IPS-NIHi11 (cell line): Measurements from ENCODE around the gene SMCO4.
A peak's percentile ranks its signal among the peaks of the same experiment; 100 is the strongest.

Source experiments
- DNase-seq: peaks from one replicate; pipeline ENCODE4 v3.0.0; 2012; ENCODE audit warnings: mixed read lengths, low spot score

The SMCO4 gene

DNA sequence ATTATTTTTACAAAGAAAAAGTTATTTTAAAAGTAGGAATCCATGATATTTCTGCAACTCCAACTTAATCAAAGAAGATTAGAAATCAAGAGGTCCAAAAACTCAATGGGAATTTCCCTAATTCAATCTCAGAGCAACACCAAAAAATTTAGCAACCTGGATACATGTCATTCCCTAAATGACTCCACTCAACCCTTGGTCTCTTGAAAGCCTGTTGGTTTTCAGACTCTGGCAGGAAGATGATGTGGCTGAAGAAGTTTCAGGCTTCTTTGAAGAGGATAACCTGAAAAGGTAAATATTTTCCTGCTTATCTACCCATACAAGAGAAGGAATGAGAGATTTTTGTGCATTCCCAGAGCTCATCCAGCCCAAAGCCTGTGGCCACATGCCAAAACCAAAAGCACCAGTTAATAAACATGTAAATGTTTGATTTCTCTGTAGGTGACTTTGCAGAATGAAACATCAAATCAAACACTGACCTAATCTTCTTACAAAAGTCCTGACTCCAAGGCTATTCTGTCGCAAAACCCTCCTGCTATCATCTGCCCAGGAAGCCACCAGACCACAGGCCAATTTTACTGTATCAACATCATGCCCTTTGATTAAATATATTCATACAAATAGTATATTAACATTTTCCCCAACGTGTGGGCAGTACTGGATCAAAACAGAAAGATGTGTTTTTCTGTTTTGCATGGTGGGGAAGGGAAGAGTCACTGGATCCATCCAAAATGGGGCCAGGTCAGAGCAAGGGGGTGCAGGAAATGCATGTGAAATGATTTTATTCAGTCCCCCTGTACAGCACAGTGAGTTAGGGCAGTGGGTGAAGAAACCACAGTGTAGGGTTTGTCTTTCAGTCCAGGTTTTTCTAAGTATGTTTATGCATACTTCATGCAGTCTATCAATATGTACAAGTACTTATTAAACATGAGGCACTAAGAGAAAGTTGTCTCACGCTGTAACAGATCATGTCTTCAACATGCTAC lies 38.8 kb downstream of the SMCO4 start:
- DNase-seq = no peak

DNA sequence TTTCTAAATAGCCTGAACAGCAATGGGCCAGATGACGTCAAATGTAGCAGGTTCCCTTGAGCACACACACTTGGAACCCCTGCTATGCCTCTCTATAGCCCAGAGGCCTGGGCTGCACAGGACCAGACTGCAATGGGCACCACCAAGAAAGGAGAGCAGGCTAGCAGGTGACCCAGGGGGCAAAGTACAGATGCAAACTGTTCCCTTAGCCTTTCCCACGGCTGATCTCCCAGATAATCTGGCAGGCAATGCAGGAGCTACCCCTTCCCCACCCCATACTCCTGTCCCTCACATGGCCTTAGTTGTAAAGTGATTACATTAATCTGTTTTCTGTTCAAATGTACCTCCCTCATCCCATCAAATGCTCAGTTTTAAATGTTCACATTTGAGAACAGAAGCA lies 41.3 kb downstream of the SMCO4 start:
- no peak for DNase-seq

DNA sequence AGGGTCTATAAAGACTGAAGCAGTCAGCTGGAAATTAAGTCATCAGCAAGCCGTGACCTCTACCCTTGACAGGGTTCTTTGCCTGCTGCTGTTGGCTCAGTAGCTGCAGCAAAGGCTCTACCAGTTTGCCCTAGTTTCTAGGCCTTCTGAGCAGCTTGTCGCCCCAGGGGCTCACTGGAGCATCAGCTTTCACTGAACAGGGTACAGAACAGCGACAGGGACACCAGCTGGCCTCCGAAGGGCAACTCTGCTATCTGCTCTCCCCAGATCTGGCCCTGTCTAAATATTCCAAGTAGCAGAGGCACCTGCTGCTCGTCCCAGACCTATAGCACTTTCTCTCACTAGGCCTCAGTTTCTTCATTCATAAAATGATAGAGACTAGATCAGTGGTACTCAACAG lies 42.4 kb downstream of the SMCO4 start:
- DNase-seq = no peak

DNA sequence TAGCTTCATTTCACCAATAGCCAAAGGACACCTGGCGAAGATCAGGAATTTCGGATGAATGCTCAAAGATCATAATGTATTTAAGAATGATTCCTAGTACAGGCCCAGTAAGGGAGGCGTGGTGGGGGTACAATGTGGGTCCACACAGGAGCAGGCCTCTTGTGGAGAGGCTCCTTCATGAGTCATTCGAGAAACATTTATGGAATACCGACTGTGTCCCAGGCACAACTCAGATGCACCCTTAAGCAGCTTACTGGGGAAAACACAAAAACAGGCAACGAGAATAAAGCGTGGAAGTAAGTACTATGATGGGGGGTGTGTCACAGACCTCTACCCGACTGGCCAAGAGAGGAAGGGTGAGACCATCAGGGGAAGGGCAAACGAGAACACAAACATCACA lies 44.5 kb downstream of the SMCO4 start:
- DNase-seq = peak; percentile 27

DNA sequence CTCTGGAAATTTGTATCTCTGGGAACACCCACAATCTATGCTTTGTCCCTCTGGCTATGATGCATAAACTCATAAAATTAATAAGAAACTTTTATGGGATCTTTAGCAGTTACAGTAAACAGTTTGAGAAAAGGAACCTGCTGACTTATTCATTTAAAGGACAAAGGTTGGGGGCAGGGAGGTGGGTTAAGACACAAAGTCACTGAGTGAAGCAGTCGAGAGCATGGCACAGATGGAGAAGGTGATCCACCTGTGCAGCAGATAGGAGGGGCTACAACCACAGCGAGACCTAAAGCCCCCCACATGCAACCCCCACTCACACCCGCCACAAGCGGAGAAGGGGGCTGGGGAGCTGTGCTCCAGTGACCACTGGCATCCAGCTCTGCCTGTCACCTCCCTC lies 45.0 kb downstream of the SMCO4 start:
- no peak for DNase-seq

DNA sequence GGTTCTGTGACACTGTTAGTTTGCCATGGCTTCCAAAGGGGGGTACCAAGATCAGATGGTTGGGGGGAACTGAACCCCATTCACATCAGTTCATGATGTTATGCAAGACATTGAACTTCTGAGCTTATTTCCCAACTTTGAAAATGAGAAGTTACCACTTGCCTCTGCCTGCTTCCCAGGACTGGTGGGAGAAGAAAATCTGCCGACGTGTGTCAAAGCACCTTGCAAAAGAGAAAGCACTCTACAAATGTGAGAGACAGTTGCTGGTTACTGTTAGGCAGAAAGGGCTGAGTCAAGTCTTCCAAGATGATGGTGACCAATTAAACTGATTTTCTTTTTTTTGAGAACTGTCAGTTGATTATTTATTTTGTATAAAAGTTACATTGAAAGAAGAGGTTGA lies 45.6 kb downstream of the SMCO4 start:
- no peak for DNase-seq

DNA sequence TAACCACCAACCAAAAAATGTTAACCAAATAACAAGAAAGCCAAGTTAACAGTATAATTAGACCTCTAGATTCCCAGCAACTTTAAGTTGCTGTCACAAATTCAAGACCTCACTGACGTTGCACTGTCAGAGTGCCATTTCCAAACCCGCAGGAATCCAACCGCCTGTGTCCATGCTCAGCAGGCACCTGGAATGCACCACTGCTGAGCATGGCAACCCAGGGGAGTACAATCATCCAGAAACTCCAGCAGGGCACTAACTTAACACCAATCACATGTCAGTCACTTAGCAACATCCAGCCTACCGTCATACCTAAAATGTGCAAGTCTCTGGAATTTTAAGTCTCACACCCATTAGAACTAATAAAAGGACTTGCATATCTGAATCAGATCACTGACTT lies 48.8 kb downstream of the SMCO4 start:
- peak; percentile 49 for DNase-seq

DNA sequence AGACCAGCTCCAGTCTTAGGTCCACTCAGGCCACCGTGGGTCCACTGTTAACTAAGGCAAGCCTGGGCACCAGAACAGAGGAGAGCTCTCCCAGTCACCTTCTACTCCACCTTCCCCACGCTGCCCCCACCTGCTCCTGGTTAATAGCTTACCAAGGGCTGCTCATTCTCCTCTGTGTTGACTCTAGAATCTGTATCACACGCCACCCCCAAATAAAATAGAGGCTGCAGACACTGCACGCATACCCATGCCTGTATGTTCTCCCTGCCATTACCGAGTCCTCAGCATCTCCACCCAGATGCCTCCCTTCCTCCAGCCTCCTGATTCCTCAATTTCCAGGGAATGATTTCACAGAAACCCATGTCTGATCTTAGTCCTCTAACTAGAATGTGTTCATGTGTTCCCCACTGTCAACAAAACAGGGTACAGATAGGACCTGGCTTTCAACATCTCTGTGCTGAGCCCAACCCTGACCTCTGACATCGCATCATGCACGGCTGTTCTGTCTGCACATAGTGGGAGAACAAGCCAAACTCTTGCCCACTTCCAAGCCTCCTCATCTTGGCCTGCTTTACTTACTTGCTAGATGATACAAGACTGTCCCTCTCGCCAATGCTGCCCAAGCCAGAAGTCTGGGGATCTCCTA lies 49.8 kb downstream of the SMCO4 start:
- no peak for DNase-seq

DNA sequence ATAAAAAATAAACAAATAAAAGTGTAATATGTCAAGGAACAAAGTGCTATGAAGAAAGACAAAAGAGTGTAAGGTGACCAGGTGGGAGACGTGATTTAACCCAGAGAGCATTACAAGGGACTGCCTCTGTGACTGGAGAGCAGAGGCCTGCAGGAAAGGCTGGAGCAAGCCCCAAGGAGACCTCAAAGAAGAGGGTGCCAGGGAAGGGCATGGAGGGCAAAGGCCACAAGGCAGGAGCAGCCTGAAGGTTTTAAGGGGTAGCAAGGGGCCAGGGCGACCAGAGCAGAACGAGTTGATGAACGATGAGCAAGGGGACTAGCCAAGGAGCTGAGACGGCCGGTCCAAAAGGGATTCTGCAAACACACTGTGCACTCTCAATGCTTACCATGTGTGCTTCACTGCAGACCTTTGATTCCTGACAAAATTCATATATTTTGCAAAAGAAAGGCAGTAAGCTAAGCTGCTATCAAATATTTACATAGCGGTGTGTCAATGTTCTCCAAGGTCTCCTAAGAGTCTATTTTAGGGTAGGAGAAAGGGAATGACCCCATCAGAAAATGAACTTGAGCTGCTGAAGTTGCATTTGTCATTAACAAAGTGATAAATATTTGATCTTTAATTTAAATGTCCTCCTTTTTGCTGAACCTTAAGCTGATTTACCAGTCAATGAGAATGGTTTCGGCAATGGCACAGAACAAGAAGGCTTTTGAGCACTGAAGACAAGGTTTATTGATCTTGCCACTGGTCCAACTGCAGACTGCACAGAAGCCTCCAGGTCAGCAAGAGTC lies 50.5 kb downstream of the SMCO4 start:
- no peak for DNase-seq

DNA sequence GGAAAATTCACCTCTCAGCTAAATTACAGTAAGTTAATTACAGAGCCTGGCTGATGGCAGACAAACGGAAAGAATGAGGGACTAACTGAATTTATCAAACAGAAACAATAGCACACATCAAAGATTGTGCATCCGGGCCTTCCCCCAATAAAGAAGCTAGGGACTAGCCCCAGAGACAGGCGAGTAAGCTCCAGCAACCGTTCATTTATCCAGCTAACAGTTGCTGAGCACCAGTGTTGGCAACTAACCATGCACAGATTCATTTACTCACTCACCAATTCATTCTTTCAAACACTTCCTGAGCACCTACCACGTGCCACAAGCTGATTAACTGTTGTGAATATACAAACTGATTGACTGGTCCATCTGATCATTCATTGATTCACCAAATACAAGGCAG lies 51.2 kb downstream of the SMCO4 start:
- no peak for DNase-seq

DNA sequence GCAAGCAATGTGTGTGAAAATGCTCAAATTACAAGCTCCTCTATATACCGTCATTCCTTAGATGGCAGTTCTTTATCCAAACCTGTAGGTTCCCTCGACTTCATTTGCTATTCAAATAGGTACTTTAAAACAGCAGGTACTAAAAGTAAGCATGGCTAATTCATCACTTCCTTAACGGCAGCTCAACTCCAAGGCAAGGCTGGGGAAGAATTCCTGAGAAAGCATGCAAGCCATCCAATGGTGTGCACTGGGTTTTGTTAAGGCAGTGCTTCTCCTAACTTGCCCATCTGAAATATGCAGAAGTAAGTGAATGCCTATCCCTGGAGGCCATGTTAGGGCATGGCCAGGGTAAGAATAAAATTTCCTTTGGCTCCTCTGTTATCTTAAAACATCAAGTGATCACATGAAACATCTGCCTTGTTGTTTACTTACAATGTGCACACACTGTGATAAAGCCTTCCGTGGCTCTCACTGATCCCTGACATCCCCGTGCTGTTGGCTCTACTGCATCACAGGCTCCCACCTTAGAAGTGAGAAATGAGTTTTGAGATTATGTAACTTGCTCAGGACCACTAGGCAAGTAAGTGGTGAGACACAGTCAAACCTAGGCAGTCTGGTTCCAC lies 52.1 kb downstream of the SMCO4 start:
- DNase-seq = peak; percentile 45

DNA sequence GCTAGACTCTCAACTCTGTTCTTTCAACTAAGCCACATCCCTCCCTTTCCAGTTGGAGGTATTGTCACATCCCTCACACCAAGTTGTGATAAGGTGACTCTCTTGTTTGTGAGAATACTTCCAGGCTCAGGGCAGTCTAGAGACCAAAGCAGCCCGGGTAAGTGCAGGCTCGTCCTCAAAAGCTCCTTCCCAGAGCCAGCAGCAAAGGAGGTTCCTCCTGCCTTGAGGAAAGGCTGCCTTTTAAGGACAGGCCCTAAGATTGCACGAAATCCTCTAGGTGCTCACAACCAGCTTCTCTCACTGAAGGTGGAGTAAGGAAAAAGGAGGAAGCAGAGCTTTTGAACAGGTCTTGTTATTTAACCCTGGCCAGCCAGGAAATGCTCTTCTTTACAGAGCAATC lies 53.4 kb downstream of the SMCO4 start:
- no peak for DNase-seq

DNA sequence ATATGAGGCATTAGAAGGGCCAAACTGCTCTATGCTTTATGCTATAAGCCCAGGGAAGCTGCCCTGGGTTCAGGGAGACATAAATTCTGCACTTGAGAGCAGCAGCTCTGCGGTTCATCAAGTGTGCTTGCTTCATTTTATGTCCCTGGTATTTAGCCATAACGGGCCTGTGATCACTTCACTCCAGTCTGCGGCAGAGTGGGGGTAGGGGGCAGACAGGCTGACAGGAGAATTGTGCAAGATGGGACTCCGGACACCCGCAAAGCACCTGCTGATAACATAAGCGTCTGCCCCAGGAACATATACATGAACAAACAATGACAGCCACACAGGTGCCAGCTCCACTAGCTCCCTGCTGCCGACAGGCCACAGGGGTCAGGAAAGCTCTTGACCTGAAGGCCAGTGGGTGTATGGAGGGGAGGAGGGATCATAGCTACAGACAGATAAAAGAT lies 56.1 kb downstream of the SMCO4 start:
- DNase-seq = peak; percentile 19

DNA sequence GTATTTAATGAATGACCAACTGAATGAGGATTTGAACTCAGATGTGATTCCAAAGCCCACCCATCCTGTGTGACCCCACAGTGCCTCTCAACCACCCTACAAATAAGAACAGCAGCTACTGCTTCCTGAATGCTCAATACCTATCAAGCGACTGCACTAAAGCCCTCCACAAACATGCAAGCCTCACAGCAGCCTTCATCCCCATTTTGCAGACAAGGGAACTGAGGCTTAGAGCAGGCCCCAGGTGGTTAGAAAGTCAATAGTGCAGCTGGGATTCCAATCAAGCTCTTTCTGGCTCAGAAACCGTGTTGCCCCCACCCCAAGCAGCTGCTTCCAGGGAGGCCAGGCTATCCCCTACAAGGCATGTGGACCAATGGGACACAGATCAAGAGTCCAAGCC lies 57.2 kb downstream of the SMCO4 start:
- DNase-seq = no peak

DNA sequence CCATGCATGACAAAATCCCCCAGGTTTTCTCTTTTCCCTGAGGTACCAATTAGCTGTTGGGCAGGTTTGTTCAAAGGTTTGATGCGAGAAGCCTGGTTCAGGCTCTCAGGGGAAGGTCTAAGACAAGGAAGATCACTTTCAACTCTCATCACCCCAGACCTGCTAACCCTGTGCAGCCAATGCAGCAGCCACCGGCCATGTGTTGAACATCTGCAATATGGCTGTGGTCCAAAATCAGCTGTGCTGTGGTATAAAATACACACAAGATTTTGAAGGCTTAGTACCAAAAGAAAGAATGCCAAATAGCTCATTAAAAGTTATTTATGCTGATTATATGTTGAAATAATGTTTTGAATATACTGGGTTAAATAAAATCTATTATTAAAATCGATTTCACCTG lies 58.5 kb downstream of the SMCO4 start:
- DNase-seq = no peak

DNA sequence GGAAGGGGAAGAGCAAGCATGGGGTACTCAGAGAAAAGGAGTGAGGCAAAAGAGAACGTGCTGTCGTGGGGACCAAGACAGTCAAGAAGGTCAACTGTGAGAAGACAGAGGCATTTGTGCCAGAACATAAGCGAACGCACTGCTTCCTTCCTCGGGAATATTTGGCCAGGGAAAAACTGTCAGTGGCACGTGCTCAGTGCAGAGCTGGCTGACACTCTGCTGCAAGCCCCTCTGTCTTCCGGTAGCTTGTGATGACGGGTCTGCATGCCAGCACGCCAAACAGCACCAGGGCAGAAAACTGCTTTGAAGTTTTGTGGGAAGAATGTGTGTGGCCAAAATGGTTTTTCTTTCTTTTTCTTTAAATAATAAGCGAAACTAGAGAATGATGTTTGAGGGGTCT lies 60.6 kb downstream of the SMCO4 start:
- DNase-seq = no peak

DNA sequence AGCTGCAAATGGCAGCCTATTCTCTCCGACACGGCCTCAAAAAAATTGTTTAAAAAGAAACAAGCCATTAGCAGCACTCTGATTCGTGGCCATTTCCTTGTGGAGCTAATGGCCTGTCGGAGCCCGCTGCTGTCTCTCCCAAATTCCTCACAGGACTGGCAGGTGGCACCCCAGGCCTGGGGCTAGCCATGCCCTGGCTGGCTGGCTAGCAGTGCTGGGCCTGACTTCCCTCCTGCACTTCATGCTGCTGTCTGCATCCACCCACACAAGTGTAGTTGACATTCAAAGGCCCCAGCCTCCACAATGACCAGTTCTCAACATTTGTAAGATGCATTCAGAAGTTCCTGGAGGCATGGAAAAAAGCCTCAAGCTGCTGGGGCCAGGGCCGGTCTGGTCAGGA lies 61.5 kb downstream of the SMCO4 start:
- no peak for DNase-seq

DNA sequence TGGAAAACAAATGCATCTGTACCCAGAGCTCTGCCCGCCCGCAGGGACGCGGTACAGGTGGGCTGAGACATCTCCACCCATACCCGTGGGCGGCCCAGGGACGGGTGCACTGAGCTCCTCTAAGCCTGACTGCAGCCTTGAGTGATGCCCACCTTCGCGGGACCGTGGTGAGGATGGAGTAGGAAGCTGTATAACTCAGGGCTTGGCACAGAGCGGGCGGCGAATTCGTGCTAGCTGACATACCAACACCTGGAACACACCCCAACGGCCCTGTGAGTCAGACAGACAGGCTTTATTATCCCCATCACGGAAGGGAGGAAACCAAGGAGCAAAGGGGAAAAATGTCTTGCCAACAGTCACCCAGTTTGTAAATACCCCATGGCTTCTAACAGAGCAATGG lies 61.9 kb downstream of the SMCO4 start:
- no peak for DNase-seq

DNA sequence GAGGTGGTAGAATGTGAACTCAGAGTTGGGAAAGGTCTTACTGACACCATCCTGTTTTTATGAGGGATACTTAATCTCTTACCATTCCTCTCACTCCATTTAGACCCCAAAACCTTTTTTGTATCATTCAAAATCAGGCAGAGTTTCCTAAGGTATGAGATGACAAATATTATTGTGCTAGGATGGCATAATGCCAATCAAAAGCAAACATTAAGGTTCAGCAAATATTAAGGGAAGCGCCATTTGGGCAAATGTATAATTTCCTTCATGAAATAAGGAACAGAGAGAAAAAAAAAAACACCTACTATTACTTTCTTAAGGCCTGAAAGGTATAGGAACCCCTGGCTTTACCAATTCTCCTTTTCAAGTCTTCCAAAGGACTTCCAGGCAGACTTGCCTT lies 62.4 kb downstream of the SMCO4 start:
- no peak for DNase-seq

DNA sequence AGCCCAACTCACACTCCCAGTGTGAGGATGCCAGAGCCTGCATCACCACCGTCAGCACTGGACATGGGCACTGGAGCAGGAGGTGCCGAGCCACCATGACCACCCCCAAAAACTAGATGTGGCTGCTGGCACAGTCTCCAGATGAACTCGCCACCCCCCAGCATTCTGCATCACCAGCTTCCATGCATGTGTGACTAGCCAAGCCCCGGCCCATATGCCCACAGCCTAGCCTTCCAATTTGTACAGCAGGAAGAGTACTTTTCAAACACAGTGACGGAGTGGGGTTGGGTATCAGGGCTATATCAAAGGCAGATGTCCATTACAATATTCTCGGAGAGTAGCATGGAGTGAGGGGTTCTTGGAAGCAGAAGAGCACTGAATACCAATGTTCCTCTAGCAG lies 62.9 kb downstream of the SMCO4 start:
- no peak for DNase-seq

DNA sequence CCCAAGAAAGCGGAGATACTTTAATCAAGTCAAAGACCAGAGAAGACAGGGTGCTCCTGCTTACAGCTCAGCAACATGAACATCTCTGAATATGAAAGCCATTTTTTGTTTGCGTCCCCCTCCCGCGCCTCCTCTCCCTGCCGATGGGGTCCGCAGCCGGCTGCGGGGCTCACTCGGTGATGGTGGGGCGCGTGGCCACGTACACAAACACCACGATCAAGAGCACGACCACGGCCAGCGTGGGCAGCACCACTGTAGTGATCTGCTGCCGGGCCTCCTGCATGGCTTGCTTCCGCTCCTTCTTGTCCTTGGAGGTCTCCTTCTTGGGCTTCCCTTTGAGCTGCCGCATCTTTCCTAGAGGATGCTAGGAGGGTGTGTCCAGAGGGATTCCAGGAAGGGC lies 64.3 kb downstream of the SMCO4 start:
- no peak for DNase-seq

DNA sequence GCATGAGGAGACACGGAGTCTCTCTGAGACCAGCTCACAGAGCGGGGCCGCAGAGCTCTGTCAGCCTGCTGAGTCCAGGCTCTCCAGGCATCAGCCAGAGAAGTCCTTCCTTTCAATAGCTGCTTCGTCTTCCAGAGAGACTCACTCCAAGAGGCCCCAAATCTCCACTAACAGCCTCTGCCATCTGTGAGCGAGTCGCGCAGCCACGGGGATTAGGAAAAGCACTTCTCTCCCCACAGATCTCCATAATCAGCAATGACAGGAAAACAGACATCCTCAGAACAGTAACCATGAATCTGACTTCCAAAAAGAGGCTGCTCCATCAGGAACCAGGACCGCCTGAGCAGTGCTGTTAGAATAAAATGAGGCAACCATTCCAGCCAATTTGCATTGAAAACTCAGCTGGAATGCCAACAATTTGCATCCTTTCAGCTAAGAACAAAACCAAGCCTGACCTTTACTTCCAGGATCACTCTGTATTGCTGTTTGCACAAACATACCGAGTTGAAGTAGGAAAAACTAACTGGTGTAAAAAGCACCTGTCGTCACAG lies 65.4 kb downstream of the SMCO4 start:
- DNase-seq = peak; percentile 60
